Right atrium auricular region (tissue), 2 donors: Measurements from ENCODE around the gene MS4A12. TPM values are rescaled to one million over a fixed set of nuclear protein-coding genes. Genes with fewer than 3 reads are reported as not detected.

Experiments
- DNase-seq: peaks from one replicate; pipeline ENCODE4 v3.0.0-alpha.2; 2019; ENCODE audit warnings: low spot score
- H3K27ac ChIP-seq, 2 donors: fragments of 200-600 bp; sonication (generic); 1 replicate in 1 of 2; 2 replicates in 1 of 2; pipeline ENCODE4 v1.5.1; 2016 to 2019
- H3K27me3 ChIP-seq, 2 donors: fragments of 200-600 bp; sonication (generic); one replicate each; pipeline versions ENCODE4 v1.5.1 to v1.6.0; 2017 to 2019
- H3K36me3 ChIP-seq: fragments of 200-600 bp; sonication (generic); one replicate; pipeline ENCODE4 v1.5.1; 2016
- H3K4me1 ChIP-seq, 2 donors: fragments of 200-600 bp; sonication (generic); one replicate each; pipeline versions ENCODE4 v1.5.1 to v1.6.0; 2017 to 2019
- H3K4me3 ChIP-seq, 2 donors: fragments of 200-600 bp; sonication (generic); 1 replicate in 1 of 2; 2 replicates in 1 of 2; pipeline ENCODE4 v1.5.1; 2017 to 2019; ENCODE audit warnings: mild to moderate bottlenecking in 1 of 2, moderate library complexity in 1 of 2
- H3K9me3 ChIP-seq, 2 donors: fragments of 200-600 bp; sonication (generic); one replicate each; pipeline ENCODE4 v1.5.1; 2019
- total RNA-seq, 2 donors: library from RNA; depleted of rRNA; stranded (reverse); fragments of >200 nt; gene quantifications; one replicate each; pipeline ENCODE4 v1.1.0, GENCODE V29; 2016
- TF ChIP-seq, protein P1 (sequence below), 2 donors: fragments of 200-600 bp; sonication (generic); IDR thresholded peaks; one replicate each; pipeline ENCODE4 v1.5.1; 2019; ENCODE audit warnings: antibody characterized with exemption in 2 of 2

Gene MS4A12
- total RNA-seq, 2 donors from 2014 or later = not detected

DNA sequence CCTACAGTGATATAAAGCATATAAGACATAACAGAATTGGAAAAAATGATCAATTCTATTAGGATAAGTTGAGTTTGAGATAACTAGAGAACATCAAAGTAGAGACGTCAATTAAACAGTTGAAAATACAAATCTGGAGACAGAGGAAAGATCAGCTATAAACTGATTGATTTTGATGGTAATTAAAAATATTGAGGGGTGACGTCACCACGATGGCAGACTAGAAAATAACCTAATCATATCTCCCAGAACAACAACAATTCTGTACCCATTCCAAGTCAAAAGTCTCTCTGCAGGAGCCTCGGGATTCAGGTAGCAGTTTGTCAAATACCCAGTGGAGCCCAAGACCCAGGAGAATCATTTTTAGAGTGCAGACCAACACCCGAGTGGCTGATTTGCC is 51.5 kb downstream of the MS4A12 start:
- no peak for DNase-seq
- Histone ChIP-seq H3K4me3 (no peak overlapping the region), H3K36me3 (no peaks in the 10 kb centered on the region), H3K4me1 (no peaks in the 10 kb centered on the region), H3K27ac (no peak overlapping the region), H3K27me3 (no peaks in the 10 kb centered on the region), H3K9me3 (peaks cover 0 to 13% of the 10 kb centered on the region in 2 donors)
- TF ChIP-seq, protein P1, sequence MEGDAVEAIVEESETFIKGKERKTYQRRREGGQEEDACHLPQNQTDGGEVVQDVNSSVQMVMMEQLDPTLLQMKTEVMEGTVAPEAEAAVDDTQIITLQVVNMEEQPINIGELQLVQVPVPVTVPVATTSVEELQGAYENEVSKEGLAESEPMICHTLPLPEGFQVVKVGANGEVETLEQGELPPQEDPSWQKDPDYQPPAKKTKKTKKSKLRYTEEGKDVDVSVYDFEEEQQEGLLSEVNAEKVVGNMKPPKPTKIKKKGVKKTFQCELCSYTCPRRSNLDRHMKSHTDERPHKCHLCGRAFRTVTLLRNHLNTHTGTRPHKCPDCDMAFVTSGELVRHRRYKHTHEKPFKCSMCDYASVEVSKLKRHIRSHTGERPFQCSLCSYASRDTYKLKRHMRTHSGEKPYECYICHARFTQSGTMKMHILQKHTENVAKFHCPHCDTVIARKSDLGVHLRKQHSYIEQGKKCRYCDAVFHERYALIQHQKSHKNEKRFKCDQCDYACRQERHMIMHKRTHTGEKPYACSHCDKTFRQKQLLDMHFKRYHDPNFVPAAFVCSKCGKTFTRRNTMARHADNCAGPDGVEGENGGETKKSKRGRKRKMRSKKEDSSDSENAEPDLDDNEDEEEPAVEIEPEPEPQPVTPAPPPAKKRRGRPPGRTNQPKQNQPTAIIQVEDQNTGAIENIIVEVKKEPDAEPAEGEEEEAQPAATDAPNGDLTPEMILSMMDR (IDR thresholded peaks at IDR 0.05) = no peak

Other genes with a start within 250 kb of the MS4A12 start
- under 1 TPM; 0.59 to 0.71 TPM for gene MS4A4E, start 249.6 kb upstream of the MS4A12 start, total RNA-seq
- 10 to 100 TPM in 1 of 2 donors, 1 to 10 TPM in 1; 7.8 to 11.6 TPM for gene MS4A4A, start 212.1 kb upstream of the MS4A12 start, total RNA-seq
- gene MS4A6E, start 165.5 kb upstream of the MS4A12 start, total RNA-seq = not detected
- 10 to 100 TPM; 16.0 to 27.7 TPM for gene MS4A7, start 114.2 kb upstream of the MS4A12 start, total RNA-seq
- gene MS4A14, start 96.3 kb upstream of the MS4A12 start, total RNA-seq = under 1 TPM; 0.48 to 0.94 TPM
- gene MS4A5, start 63.2 kb upstream of the MS4A12 start, total RNA-seq = not detected
- gene MS4A1, start 36.9 kb upstream of the MS4A12 start, total RNA-seq = not detected
- gene MS4A13, start 22.6 kb downstream of the MS4A12 start, total RNA-seq = not detected
- not detected for gene MS4A8, start 206.8 kb downstream of the MS4A12 start, total RNA-seq
- gene MS4A18, start 231.9 kb downstream of the MS4A12 start, total RNA-seq = not detected